DND-41 (cell line): Measurements from ENCODE around the gene ZNF213.

Source experiments
- ATAC-seq: fragments of 200-7000 bp; cut with Tn5 transposase; 3 replicates; pipeline ENCODE4 v1.9.1; 2021; ENCODE audit warnings: low read depth; ENCODE audit not compliant: insufficient read depth
- DNase-seq: peaks from one replicate; pipeline ENCODE4 v3.0.0-alpha.2; 2020
- H2AFZ ChIP-seq: 2 replicates; pipeline ENCODE4 v1.6.0; 2012; ENCODE audit warnings: low read depth, low read length
- H3K27ac ChIP-seq: 2 replicates; pipeline ENCODE4 v1.5.1; 2012; ENCODE audit warnings: low read length, inconsistent platforms
- H3K27me3 ChIP-seq: fragments of 200-600 bp; sonication (generic); 2 replicates; pipeline ENCODE4 v1.6.0; 2012; ENCODE audit warnings: low read length, mild to moderate bottlenecking, inconsistent platforms; ENCODE audit not compliant: insufficient read depth, poor library complexity
- H3K36me3 ChIP-seq: 2 replicates; pipeline ENCODE4 v1.5.1; 2012; ENCODE audit warnings: low read length, inconsistent platforms; ENCODE audit not compliant: insufficient read depth
- H3K4me1 ChIP-seq: 2 replicates; pipeline ENCODE4 v1.5.1; 2012; ENCODE audit warnings: mild to moderate bottlenecking, low read length; ENCODE audit not compliant: insufficient read depth
- H3K4me2 ChIP-seq: 2 replicates; pipeline ENCODE4 v1.6.0; 2012; ENCODE audit warnings: mild to moderate bottlenecking, moderate library complexity, low read length, inconsistent platforms; ENCODE audit not compliant: insufficient read depth
- H3K4me3 ChIP-seq, 2 experiments: fragments of 200-600 bp in 1 of 2; shearing (Covaris generic) in 1 of 2; 2 replicates each; pipeline ENCODE4 v1.5.1; 2012 to 2016; ENCODE audit warnings: inconsistent platforms in 2 of 2, low read length in 2 of 2, mild to moderate bottlenecking in 2 of 2, low read depth in 1 of 2, moderate library complexity in 1 of 2
- H3K79me2 ChIP-seq: 2 replicates; pipeline ENCODE4 v1.6.0; 2012; ENCODE audit warnings: low read length, inconsistent platforms; ENCODE audit not compliant: insufficient read depth
- H3K9ac ChIP-seq: 2 replicates; pipeline ENCODE4 v1.6.0; 2012; ENCODE audit warnings: low read depth, mild to moderate bottlenecking, inconsistent platforms, low read length, moderate library complexity
- H3K9me3 ChIP-seq: 2 replicates; pipeline ENCODE4 v1.5.1; 2012; ENCODE audit warnings: low read length, moderate library complexity, mild to moderate bottlenecking, inconsistent platforms; ENCODE audit not compliant: insufficient read depth, severe bottlenecking
- H4K20me1 ChIP-seq: 2 replicates; pipeline ENCODE4 v1.6.0; 2012; ENCODE audit warnings: low read length; ENCODE audit not compliant: insufficient read depth
- CTCF ChIP-seq: IDR thresholded peaks from 2 replicates; pipeline ENCODE4 v1.5.1; 2012; ENCODE audit warnings: borderline replicate concordance, low read length, moderate library complexity, mild to moderate bottlenecking; ENCODE audit not compliant: poor library complexity, severe bottlenecking; ENCODE audit errors: extremely low read depth
- EZH2 ChIP-seq: IDR thresholded peaks from 3 replicates; pipeline ENCODE4 v1.6.1; 2012; ENCODE audit warnings: borderline replicate concordance, low read depth, mild to moderate bottlenecking, moderate library complexity, low read length, inconsistent platforms; ENCODE audit not compliant: severe bottlenecking

Gene ZNF213

GRCh38 chr16:3123986-3124886, 10.6 kb upstream of the ZNF213 start:
- peak overlapping the region; percentile 83 for H3K4me2 ChIP-seq
- H3K27ac ChIP-seq: peak overlapping the region; percentile 91
- H2AFZ ChIP-seq: peak overlapping the region; percentile 73
- no peaks in the 10 kb centered on the region for H4K20me1 ChIP-seq
- H3K9me3 ChIP-seq: no peaks in the 10 kb centered on the region
- H3K9ac ChIP-seq: peak overlapping the region; percentile 74
- peaks cover 48% of the 10 kb centered on the region for H3K4me1 ChIP-seq
- H3K79me2 ChIP-seq: peaks cover 11% of the 10 kb centered on the region
- H3K27me3 ChIP-seq: no peaks in the 10 kb centered on the region
- TF ChIP-seq EZH2 (no peak), CTCF (peak; percentile 62)
- peak; percentile 85 for ATAC-seq
- DNase-seq: peak; percentile 98
- H3K36me3 ChIP-seq: peaks cover 8% of the 10 kb centered on the region
- H3K4me3 ChIP-seq: peak overlapping the region; percentile 48 to 89

- Histone ChIP-seq H3K36me3 (peaks cover 20% of the 10 kb centered on the region), H2AFZ (no peak overlapping the region), H3K9me3 (no peaks in the 10 kb centered on the region), H4K20me1 (no peaks in the 10 kb centered on the region; the same call in 1 of the 2 replicates), H3K9ac (peak overlapping the region; percentile 70; the same call in 1 of the 2 replicates), H3K4me1 (peaks cover 69% of the 10 kb centered on the region), H3K4me2 (no peak overlapping the region), H3K4me3 (no peak overlapping the region), H3K27me3 (no peaks in the 10 kb centered on the region), H3K79me2 (peaks cover 23% of the 10 kb centered on the region), H3K27ac (no peak overlapping the region; the same call in 1 of the 2 replicates)
- ATAC-seq: no peak
- TF ChIP-seq EZH2: no peak
- no peak for TF ChIP-seq CTCF
- no peak for DNase-seq
These were observed 7.1 kb upstream of the ZNF213 start for GRCh38 chr16:3127745-3128144.

- H3K4me1 ChIP-seq: peaks cover 69% of the 10 kb centered on the region
- TF ChIP-seq CTCF: peak; percentile 88
- no peak for TF ChIP-seq EZH2
- ATAC-seq (peak; percentile 78), DNase-seq (peak; percentile 87)
- peaks cover 20% of the 10 kb centered on the region for H3K36me3 ChIP-seq
- H3K9ac ChIP-seq: peak overlapping the region; percentile 70
- H3K27me3 ChIP-seq: no peaks in the 10 kb centered on the region
- H3K27ac ChIP-seq: peak overlapping the region; percentile 85
- peaks cover 7% of the 10 kb centered on the region for H4K20me1 ChIP-seq
- H3K4me3 ChIP-seq: peak overlapping the region; percentile 23 to 61; a peak in 3 of 4 replicates
- H3K9me3 ChIP-seq: no peaks in the 10 kb centered on the region
- peak overlapping the region; percentile 83 for H3K4me2 ChIP-seq
- H2AFZ ChIP-seq: peak overlapping the region; percentile 77
- peaks cover 38% of the 10 kb centered on the region for H3K79me2 ChIP-seq
These were observed 5.4 kb upstream of the ZNF213 start for GRCh38 chr16:3129137-3130131.
